MM.1S (cell line): ENCODE results near the gene ZNF445.

ENCODE experiments used
- DNase-seq: peaks from one replicate; pipeline ENCODE4 v3.0.0-alpha.2; 2015
- H2AFZ ChIP-seq: fragments of 300-600 bp; sonication (generic); 2 replicates; pipeline ENCODE4 v1.6.0; 2016; ENCODE audit warnings: antibody characterized with exemption, low read length
- H3F3A ChIP-seq: fragments of 300-600 bp; sonication (generic); 2 replicates; pipeline ENCODE4 v1.6.1; 2016; ENCODE audit warnings: mild to moderate bottlenecking, antibody characterized with exemption, low read length, moderate library complexity, mixed read lengths; ENCODE audit not compliant: insufficient read depth
- H3K27ac ChIP-seq: fragments of 300-600 bp; sonication (generic); 2 replicates; pipeline ENCODE4 v1.5.1; 2016; ENCODE audit warnings: mild to moderate bottlenecking, low read length
- H3K27me3 ChIP-seq: fragments of 300-600 bp; sonication (generic); replicated peaks from 2 replicates; pipeline ENCODE4 v1.6.0; 2016; ENCODE audit warnings: low read length; ENCODE audit not compliant: insufficient read depth
- H3K36me3 ChIP-seq: fragments of 300-600 bp; sonication (generic); replicated peaks from 2 replicates; pipeline ENCODE4 v1.6.1; 2016; ENCODE audit warnings: mild to moderate bottlenecking, low read length, mixed read lengths; ENCODE audit not compliant: insufficient read depth
- H3K4me1 ChIP-seq: fragments of 300-600 bp; sonication (generic); 2 replicates; pipeline ENCODE4 v1.6.1; 2016; ENCODE audit warnings: low read length, mixed read lengths
- H3K4me2 ChIP-seq: fragments of 300-600 bp; sonication (generic); 2 replicates; pipeline ENCODE4 v1.6.0; 2016; ENCODE audit warnings: low read depth, low read length
- H3K4me3 ChIP-seq: fragments of 300-600 bp; sonication (generic); 2 replicates; pipeline ENCODE4 v1.5.1; 2016; ENCODE audit warnings: low read length, mixed read lengths
- H3K79me2 ChIP-seq: fragments of 300-600 bp; sonication (generic); 2 replicates; pipeline ENCODE4 v1.6.1; 2016; ENCODE audit warnings: mixed run types, low read length, mixed read lengths
- H3K9ac ChIP-seq: fragments of 300-600 bp; sonication (generic); 2 replicates; pipeline ENCODE4 v1.6.1; 2016; ENCODE audit warnings: low read length, mixed read lengths
- H3K9me2 ChIP-seq: fragments of 300-600 bp; sonication (generic); replicated peaks from 2 replicates; pipeline ENCODE4 v1.6.1; 2016; ENCODE audit warnings: mild to moderate bottlenecking, low read length, mixed read lengths; ENCODE audit not compliant: insufficient read depth
- H3K9me3 ChIP-seq: fragments of 300-600 bp; sonication (generic); replicated peaks from 2 replicates; pipeline ENCODE4 v1.6.1; 2016; ENCODE audit warnings: mild to moderate bottlenecking, low read length, mixed read lengths; ENCODE audit not compliant: insufficient read depth
- H4K20me1 ChIP-seq: fragments of 300-600 bp; sonication (generic); 2 replicates; pipeline ENCODE4 v1.6.1; 2016; ENCODE audit warnings: mild to moderate bottlenecking, low read length, moderate library complexity, mixed read lengths; ENCODE audit not compliant: insufficient read depth
- EZH2 ChIP-seq: fragments of 300-600 bp; sonication (generic); optimal IDR thresholded peaks from 2 replicates; pipeline ENCODE3; 2017; ENCODE audit warnings: low read depth, mild to moderate bottlenecking, antibody characterized with exemption, low read length, mixed read lengths
- EZH2phosphoT487 ChIP-seq: fragments of 300-600 bp; sonication (generic); IDR thresholded peaks from 2 replicates; pipeline ENCODE4 v1.6.1; 2018; ENCODE audit warnings: antibody characterized with exemption, low read length
- TF ChIP-seq, protein P1 (sequence below): fragments of 300-600 bp; sonication (generic); IDR thresholded peaks from 2 replicates; pipeline ENCODE4 v1.5.1; 2016; ENCODE audit warnings: antibody characterized with exemption, low read length, mixed read lengths

Gene ZNF445

DNA sequence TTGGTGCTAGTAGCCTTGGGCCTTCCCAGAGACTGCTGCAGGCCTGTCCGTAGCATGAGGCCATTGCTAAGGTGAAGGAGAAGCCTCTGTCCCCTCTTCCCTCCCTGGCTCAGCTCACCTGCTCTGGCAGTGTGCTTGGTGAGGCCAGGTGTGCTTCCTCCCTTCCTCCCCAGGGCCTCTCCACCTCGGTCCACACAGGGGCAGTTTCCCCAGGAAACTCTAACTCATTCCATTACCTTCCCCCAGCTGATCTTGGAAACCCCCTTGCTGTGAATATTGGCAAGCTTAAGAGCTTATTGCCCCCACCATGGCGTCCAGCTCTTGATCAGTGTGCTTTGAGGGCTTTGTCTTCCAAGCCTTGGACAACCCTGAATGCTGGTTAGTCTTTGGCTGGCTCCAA lies 52.7 kb downstream of the ZNF445 start:
- no peaks in the 10 kb centered on the region for H4K20me1 ChIP-seq

DNA sequence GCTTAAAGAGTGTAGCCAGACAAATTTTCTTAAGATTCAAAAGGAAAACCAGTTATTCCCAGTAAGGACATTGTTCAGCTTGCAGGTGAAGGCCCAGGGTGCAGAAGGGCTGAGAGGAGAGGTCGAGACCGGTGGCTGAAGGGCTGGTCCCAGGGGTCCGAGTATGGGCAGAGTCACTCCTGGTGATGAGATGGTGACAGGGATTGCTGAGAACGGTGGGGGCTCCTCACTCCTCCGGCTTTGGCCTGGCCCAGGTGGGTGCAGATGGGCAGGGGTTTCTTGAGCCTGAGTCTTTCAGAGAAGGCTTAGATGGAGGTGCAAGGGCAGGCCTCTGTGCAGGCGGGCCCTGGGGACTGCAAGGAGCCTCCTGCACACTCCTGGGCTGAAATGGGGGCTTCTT lies 56.2 kb downstream of the ZNF445 start:
- TF ChIP-seq, protein P1, sequence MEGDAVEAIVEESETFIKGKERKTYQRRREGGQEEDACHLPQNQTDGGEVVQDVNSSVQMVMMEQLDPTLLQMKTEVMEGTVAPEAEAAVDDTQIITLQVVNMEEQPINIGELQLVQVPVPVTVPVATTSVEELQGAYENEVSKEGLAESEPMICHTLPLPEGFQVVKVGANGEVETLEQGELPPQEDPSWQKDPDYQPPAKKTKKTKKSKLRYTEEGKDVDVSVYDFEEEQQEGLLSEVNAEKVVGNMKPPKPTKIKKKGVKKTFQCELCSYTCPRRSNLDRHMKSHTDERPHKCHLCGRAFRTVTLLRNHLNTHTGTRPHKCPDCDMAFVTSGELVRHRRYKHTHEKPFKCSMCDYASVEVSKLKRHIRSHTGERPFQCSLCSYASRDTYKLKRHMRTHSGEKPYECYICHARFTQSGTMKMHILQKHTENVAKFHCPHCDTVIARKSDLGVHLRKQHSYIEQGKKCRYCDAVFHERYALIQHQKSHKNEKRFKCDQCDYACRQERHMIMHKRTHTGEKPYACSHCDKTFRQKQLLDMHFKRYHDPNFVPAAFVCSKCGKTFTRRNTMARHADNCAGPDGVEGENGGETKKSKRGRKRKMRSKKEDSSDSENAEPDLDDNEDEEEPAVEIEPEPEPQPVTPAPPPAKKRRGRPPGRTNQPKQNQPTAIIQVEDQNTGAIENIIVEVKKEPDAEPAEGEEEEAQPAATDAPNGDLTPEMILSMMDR: no peak
- TF ChIP-seq EZH2: no peak
- TF ChIP-seq EZH2phosphoT487: no peak
- Histone ChIP-seq H3K9me3 (no peaks in the 10 kb centered on the region), H3K27ac (no peak overlapping the region), H3K4me3 (no peak overlapping the region), H3K9ac (no peak overlapping the region), H3F3A (no peaks in the 10 kb centered on the region), H3K9me2 (no peaks in the 10 kb centered on the region), H3K79me2 (no peaks in the 10 kb centered on the region), H3K27me3 (no peaks in the 10 kb centered on the region), H3K4me1 (no peaks in the 10 kb centered on the region), H4K20me1 (no peaks in the 10 kb centered on the region), H3K4me2 (no peak overlapping the region), H3K36me3 (no peaks in the 10 kb centered on the region), H2AFZ (no peak overlapping the region)
- DNase-seq: no peak

More for the DNA sequence above, 52.7 kb downstream of the ZNF445 start:
- Histone ChIP-seq H3K9me2 (no peaks in the 10 kb centered on the region), H3K4me1 (no peaks in the 10 kb centered on the region), H3K27me3 (no peaks in the 10 kb centered on the region), H3F3A (no peaks in the 10 kb centered on the region), H3K79me2 (no peaks in the 10 kb centered on the region), H3K4me2 (no peak overlapping the region), H3K36me3 (no peaks in the 10 kb centered on the region), H3K27ac (no peak overlapping the region), H3K9ac (no peak overlapping the region), H3K4me3 (no peak overlapping the region), H3K9me3 (no peaks in the 10 kb centered on the region), H2AFZ (no peak overlapping the region)
- TF ChIP-seq EZH2phosphoT487: no peak
- no peak for DNase-seq

DNA sequence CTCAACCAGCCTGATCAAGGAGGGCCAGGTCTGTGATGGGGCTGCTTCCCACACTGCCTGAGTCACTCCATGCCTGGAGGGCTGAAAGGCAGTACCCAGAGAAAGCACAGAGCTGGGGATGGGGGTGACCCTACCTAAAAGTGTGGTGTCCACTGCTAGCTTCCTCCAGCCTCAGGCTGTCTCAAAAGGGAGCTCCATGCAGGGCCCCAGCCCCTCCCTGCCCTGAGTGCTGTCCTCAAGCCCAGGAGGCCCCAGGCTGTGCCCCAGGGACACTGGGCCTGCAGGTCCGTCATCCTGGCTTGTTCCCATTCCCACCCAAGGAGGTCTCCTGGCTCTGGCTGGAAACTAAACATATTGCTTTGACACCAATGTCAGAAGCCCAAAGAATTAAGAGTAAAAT lies 56.8 kb downstream of the ZNF445 start:
- DNase-seq: no peak
- H2AFZ ChIP-seq: no peak overlapping the region
- H3K27me3 ChIP-seq: no peaks in the 10 kb centered on the region
- H3K9ac ChIP-seq: no peak overlapping the region
- no peak overlapping the region for H3K4me2 ChIP-seq
- H3K36me3 ChIP-seq: no peaks in the 10 kb centered on the region
- no peak overlapping the region for H3K4me3 ChIP-seq
- no peak overlapping the region for H3K27ac ChIP-seq
- no peaks in the 10 kb centered on the region for H3K79me2 ChIP-seq
- no peaks in the 10 kb centered on the region for H3K9me3 ChIP-seq
- no peaks in the 10 kb centered on the region for H3K4me1 ChIP-seq
- no peaks in the 10 kb centered on the region for H3K9me2 ChIP-seq
- no peaks in the 10 kb centered on the region for H4K20me1 ChIP-seq
- TF ChIP-seq, protein P1: no peak
- TF ChIP-seq EZH2: no peak
- TF ChIP-seq EZH2phosphoT487: no peak
- no peaks in the 10 kb centered on the region for H3F3A ChIP-seq

DNA sequence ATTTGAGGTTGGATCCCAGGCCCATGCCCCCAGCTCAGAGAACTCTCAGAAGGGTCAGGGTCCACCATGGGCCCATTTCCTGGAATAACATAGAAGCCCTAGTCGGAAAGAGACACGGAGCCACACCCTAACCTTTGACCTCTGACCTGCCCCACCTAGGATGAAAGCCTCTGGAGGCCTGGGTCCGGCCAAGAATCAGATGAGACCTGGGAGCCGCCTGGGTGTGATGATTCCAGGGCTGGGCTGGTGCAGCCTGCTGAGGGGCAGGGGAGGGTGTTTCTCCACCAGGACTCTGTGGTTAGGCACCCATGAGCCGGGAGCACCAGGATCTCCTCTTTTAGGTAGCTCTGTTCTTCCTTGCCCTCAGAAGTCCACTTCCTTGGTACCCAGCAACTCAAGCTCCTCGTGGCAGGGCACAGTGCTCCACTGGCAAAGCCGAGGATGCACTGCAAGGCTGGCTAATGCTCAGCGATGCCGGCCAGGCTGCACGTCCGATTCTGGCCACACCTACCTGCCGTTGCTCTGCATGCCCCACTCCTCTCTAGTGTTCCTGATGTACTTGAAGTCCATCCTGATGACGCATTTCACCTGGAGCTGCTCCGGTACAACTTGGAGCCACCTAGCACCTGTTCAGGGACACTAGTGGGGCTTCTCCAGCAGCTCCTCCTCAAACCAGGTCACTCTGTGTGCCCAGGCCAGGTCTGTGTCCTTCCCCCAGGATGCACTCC lies 57.4 kb downstream of the ZNF445 start:
- no peaks in the 10 kb centered on the region for H4K20me1 ChIP-seq
- H3K9ac ChIP-seq: no peak overlapping the region
- H3K9me3 ChIP-seq: no peaks in the 10 kb centered on the region
- H3K27ac ChIP-seq: no peak overlapping the region
- H3K4me1 ChIP-seq: no peaks in the 10 kb centered on the region
- no peaks in the 10 kb centered on the region for H3K79me2 ChIP-seq
- H3K4me2 ChIP-seq: no peak overlapping the region
- DNase-seq: no peak
- TF ChIP-seq, protein P1: no peak
- no peaks in the 10 kb centered on the region for H3K36me3 ChIP-seq
- H3F3A ChIP-seq: no peaks in the 10 kb centered on the region
- no peaks in the 10 kb centered on the region for H3K9me2 ChIP-seq
- no peak overlapping the region for H2AFZ ChIP-seq
- H3K27me3 ChIP-seq: no peaks in the 10 kb centered on the region
- no peak overlapping the region for H3K4me3 ChIP-seq
